ENCODE results near the gene SPEF1.
A peak's percentile ranks its signal among the peaks of the same experiment; 100 is the strongest.

Gene SPEF1

DNA sequence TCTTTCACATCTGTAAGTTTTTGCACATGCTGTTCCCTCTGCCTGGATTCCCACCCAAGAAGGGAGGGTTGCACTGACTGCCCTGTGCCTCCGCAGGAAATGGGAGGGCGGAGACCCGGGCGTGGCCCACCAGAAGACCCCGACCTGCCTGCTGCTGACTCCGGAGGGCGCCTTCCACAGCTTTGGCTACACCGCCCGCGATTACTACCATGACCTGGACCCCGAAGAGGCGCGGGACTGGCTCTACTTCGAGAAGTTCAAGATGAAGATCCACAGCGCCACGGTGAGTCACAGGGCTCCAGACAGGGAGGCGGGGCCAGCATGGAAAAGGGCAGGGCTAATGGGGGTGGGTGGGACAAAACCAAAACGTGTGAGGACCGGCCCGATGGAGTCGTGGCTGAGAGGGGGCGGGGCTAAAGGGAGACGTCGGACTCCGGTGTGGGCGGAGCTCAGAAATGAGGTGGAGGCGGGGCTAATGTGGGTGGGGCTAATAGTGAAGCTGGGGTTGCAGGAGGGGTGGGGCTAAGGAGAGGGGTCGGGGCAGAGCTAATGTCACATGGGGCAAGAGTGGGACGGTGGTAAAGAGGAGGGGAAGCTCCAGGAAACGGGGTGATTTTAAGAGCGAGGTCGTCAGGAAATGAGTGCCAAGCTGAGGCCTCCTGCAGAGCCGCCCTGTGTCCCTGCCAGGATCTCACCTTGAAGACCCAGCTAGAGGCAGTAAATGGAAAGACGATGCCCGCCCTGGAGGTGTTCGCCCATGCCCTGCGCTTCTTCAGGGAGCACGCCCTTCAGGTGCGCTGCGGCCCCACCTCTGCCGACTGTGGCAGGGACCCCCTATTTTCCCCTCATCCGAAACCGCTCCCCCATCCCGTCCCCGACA, 36.2 kb downstream of the SPEF1 start:
- peak; percentile 76 for DNase-seq

GRCh38 chr20:3744037-3744436, 37.2 kb downstream of the SPEF1 start:
- no peak for DNase-seq

DNA sequence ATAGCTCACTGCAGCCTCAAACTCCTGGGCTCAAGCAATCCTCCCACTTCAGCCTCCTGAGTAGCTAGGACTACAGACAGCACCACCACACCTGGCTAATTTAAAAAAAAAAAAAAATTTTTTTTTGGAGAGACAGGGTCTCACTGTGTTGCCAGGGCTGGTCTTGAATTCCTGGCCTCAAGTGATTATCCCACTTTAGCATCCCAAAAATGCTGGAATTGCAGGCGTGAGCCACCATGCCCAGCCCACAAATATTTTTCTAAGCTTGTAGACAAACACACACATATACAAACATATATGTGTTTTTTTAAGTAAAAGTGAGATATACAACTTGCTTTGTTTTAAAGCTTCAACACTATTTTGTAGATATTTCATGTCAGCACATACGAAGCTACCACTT, 38.0 kb downstream of the SPEF1 start:
- no peak for DNase-seq

DNA sequence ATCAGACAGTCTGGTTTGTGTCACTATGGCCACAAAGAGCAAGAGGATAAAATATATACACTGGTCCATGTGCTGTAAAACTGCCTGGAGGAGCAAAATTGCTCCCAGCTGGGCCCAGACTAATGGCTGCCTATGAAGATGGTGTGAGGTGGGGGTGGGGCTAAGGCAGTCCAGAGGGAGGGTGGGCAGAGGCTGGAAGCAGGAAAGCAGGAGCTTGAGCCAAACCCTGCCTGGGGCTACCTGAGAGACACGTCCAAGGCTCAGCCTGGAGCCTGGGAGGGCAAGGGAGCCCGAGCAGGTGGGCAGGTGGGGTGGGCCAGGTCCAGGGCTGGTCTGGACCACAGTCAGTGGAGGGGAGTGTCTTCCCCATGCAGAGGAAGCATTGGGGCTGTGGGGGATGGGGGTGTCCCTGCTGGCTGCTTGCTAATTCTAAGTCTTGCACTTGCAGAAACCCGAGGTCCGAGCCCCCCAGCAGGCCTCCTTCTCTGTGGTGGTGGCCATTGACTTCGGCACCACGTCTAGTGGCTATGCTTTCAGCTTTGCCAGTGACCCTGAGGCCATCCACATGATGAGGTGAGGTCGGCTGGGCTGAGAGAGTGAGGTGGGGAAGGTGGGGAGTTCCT, 39.3 kb downstream of the SPEF1 start:
- no peak for DNase-seq

- DNase-seq = no peak
Measured at GRCh38 chr20:3740615-3741301, 40.5 kb downstream of the SPEF1 start.

DNA sequence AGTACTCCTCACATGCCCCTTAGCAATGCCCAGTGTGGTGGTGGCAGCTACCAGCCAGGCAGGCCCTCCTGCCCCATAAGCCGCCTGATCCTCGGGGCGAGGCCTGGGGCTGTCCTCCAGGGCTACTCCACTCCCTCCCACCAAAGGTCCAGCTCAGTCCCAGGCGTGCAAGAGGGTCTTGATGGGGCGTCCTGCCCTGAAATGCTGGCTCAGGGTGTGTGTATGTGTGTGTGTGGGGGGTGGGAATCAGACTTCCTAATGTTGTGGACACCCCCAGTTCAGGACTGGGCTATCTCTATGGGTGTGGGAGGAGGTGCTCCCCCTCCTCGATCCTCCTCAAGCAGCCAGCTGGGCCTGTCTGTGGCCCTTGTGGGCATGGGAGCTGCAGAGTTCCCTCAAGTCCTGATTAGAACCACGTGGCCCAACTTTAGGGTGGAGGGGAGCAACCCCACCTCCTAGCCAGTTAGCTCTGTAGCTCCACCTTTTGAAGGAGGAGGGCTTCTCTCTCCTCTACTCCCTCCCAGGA, 41.3 kb downstream of the SPEF1 start:
- DNase-seq = no peak

GRCh38 chr20:3739054-3739925, 42.0 kb downstream of the SPEF1 start:
- DNase-seq = no peak

- no peak for DNase-seq
Measured at GRCh38 chr20:3738111-3739053, 42.9 kb downstream of the SPEF1 start.

- DNase-seq = no peak
Measured at GRCh38 chr20:3735768-3736167, 45.5 kb downstream of the SPEF1 start.

- no peak for DNase-seq
Measured at GRCh38 chr20:3734111-3734843, 47.0 kb downstream of the SPEF1 start.

DNA sequence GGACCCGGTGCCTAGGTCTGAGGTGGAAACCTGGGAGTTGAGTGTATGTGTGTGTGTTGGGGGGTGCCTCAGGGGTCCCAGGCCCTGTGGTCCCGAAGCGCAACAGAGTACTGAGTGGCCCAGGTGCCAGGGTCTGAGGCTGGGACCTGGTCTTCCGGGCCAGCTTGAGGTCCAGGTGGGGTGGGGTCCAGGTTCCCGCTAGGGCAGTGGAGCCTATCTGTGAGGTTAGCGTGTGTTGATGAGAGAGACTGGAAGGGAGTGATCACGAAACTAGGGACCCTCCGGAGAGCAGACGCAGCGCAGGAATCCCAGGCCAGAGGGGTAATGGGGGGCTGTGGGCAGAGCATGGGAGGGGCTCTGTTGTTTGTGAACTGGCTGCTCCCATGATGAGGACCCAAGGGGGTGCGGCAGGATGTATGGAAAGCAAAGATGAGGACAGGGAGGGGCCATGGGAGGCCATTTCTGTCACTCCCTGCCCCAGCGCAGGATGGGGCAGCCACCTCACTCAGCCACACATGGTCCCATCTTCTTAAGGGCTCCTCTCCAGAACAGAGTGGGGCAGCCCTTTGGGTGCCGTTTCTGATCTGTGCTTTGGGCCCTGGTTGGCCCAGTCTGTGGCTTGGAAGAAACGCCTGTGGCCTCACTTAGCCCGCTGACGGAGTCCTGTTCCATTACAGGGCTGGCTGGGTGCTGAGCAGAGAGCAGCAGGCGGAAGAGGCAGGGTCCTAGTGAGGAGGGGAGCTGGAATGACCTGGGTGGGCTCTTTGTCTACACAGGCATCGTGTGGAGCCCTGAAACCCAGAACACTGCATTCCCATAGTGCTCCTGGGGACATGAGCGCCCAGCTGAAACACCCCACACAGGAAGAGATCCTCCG, 47.9 kb downstream of the SPEF1 start:
- no peak for DNase-seq

GRCh38 chr20:3732327-3733118, 48.7 kb downstream of the SPEF1 start, which contains the start of gene HSPA12B:
Gene HSPA12B (plus strand): TSS chr20:3732685. CDS start chr20:3738675, 5,990 bp downstream.
- no peak for DNase-seq

- no peak for DNase-seq
Measured at GRCh38 chr20:3731944-3732326, 49.3 kb downstream of the SPEF1 start.

DNA sequence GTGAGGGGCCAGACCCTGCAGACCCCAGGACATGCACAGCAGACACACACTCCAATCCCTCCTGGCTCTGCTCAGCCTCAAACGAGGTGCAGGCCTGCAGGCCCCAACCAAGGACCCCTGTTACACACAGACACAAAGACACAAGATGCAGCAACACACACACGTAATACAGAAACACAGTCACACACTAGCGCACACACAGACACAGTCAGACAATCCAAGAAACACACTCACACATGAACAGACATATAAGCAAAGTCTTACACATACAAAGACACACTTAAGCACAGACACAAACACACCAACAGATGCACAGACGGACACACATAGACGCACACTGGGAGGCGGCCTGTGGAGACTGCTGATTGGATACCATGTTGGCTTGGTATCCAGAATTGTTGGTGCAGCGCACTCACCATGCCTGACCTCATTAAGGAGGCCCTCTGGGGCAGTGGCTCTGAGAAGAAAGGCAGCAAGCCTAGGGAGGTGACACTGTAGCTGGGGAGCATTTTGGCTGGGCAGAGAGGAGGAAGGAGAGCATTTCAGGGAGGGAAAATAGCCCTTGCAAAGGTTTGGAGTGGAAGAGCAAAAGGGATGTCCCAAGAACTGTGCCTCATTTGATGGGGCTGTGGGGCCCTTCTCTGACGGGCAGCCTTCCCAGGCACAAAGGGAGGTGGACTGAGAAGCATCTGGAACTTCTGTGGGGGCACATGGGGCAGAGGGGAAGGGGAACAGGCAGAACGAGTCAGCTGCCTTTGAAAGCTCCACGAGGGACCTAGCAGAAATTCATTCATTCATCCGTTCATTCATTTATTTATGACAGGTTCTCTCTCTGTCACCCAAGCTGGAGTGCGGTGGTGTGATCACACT, 50.2 kb downstream of the SPEF1 start:
- DNase-seq = no peak

GRCh38 chr20:3729811-3730540, 51.3 kb downstream of the SPEF1 start:
- no peak for DNase-seq

DNA sequence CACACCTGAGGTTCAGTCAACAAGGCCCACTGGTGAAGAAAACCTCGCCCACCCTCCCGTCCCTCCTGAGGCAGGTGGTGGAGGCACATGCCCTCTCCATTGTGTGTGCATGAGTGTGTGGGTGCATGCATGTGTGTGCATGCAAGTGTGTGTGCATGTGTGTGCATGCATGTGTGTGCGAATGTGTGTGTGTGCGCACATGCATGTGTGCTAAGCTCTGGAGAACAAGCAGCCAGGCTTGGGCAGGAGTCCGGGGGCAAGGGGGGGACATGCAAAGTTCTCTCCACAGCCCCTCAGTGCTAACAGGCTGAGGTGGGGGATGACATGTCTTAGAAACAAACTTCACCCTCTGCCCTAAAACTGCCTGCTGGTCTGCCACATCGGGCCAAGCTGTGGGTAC, 51.9 kb downstream of the SPEF1 start:
- DNase-seq = no peak

- no peak for DNase-seq
Measured at GRCh38 chr20:3728876-3729275, 52.4 kb downstream of the SPEF1 start.

Measured in stimulated activated CD4-positive, alpha-beta T cell treated with anti-CD3 and anti-CD28 coated beads, Interleukin-4, amount 100 ng/mL, for 1 hour (primary cell).